K562 treated with DMSO at 1 percent for 48 hours (cell line): ENCODE data around the gene APOBEC4. TPM values are rescaled to one million over a fixed set of nuclear protein-coding genes. Genes with fewer than 3 reads are reported as not detected.

Experiments
- total RNA-seq: library from RNA; unstranded; fragments of 300-600 nt; gene quantifications from 2 replicates; pipeline ENCODE4 v1.2.3, GENCODE V29; 2022; ENCODE audit warnings: low replicate concordance; ENCODE audit errors: extremely low read depth

Gene APOBEC4, protein sequence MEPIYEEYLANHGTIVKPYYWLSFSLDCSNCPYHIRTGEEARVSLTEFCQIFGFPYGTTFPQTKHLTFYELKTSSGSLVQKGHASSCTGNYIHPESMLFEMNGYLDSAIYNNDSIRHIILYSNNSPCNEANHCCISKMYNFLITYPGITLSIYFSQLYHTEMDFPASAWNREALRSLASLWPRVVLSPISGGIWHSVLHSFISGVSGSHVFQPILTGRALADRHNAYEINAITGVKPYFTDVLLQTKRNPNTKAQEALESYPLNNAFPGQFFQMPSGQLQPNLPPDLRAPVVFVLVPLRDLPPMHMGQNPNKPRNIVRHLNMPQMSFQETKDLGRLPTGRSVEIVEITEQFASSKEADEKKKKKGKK
- not detected in 2 replicates for total RNA-seq

GRCh38 chr1:183652547-183653461 is at the start of gene APOBEC4:
Gene APOBEC4 (minus strand): TSS chr1:183653316. CDS start chr1:183648781, 4,535 bp downstream.

DNA sequence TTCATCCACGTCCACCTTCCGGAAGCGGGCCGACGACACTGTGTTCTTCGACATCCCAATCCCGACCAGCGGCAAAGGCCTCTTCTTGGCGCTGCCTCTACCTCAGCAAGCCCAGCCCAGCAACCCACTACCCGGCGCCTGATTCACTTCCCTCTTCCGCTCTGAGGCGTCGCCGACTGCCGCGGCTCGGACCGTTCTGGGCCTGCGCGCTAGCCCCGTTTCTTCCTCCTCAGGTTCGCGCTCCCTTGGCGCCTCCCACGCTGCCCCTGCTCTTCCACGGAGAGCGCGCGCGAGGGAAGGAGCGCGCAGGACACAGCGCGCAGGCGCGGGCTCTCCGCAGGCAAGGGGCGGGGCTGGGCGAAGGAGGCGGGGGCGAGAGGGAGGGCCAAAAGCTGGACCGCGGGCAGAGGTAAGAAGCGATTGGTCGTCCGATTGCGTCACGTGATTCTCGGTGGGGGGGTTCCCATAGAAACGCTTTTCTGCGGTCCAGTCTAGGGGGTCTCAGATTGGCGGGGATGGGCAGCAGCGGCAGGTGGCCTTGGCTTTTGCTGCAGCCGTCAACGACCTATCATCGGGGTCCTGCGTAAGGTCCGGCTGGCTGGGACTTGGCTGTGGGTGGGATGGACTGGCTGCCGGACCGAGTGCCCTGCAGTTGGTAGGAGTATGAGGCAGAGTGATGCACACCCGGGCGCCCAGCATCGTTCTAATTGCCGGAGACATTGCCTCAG is 17.3 kb downstream of the APOBEC4 start, which contains the start of gene ARPC5:
ARPC5 (minus strand) TSS at position 178 of the 728 bp plus-strand sequence; CDS start at position 54, 124 bp downstream.

Other genes with a start within 250 kb of the APOBEC4 start
- not detected in 2 replicates for gene NMNAT2, start 234.9 kb downstream of the APOBEC4 start, total RNA-seq
- gene SMG7, start 180.8 kb downstream of the APOBEC4 start, total RNA-seq: not detected in 2 replicates
- not detected in 2 replicates for gene NCF2, start 62.9 kb downstream of the APOBEC4 start, total RNA-seq
- not detected in 2 replicates for gene ARPC5, start 17.5 kb downstream of the APOBEC4 start, total RNA-seq
- gene RGL1, start 151.8 kb upstream of the APOBEC4 start, total RNA-seq: not detected in 2 replicates